Jurkat, Clone E6-1 (cell line): ENCODE results near the gene SH3BGRL2.
"Not testable (repeated sequence)": the region's sequence is repeated elsewhere in the genome, so short reads cannot be mapped to it uniquely, and the experiment has no call there.

ENCODE experiments used
- DNase-seq: peaks from one replicate; pipeline ENCODE4 v3.0.0-alpha.2; 2011; ENCODE audit warnings: low read depth, low spot score
- H3K4me3 ChIP-seq: 2 replicates; pipeline ENCODE4 v1.5.1; 2011; ENCODE audit warnings: mild to moderate bottlenecking, low read length, control low read depth, moderate library complexity

The SH3BGRL2 gene

DNA sequence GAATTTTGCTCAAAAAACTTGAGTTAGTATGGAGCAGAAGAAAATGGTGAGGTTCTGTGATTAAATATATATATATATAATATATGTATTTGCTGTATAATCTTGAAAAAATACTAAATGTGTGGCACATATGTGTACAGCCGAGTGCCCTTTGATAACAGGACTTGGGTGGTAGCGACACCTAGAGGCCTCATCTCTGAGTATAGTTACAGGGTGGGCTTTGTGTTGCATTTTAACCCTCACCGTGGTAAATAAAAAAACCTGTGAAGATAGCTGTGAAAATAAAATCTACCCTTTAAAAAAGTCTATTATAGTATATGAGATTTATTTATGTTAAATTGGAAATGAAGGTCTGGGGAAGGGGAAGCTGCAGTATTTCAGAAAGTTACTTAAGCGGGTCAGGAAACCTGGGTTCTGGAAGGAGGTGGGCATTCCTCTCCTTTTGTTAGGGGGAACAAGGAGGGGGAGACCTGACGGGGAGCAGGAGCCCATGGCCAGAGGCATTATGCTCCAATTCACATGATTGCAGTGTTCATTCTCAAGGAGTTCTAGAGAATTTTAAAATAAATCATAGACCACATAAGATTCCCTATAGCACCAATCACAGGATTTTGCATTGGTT, 82.7 kb downstream of the SH3BGRL2 start:
- peak; percentile 37 for DNase-seq

DNA sequence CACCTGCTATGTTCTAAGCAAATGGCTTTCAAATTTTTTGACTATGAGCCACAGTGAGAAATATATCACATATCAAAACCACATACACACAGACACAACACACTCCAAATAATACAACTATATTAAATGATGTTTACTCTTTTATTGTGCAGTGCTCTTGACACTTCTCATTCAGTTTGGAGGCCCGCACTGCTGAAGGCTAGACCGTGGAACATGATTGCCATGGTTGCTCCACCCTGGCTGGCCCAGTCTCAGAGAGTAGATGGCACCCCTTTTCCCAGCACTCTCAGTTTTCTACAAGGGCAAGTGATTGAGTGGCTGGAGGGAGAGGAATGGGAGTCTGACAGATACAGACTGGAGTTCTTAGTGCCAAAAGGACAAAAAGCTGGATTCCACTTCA, 86.9 kb downstream of the SH3BGRL2 start:
- no peak overlapping the region for H3K4me3 ChIP-seq
- DNase-seq, result no peak

More for the DNA sequence above, 82.7 kb downstream of the SH3BGRL2 start:
- H3K4me3 ChIP-seq, result no peak overlapping the region

GRCh38 chr6:79718509-79719247, 87.5 kb downstream of the SH3BGRL2 start:
- DNase-seq, result no peak
- no peak overlapping the region for H3K4me3 ChIP-seq

GRCh38 chr6:79719248-79719960, 88.3 kb downstream of the SH3BGRL2 start:
- H3K4me3 ChIP-seq, result no peak overlapping the region
- DNase-seq, result no peak

GRCh38 chr6:79724816-79725215, 93.7 kb downstream of the SH3BGRL2 start:
- no peak overlapping the region for H3K4me3 ChIP-seq
- no peak for DNase-seq

GRCh38 chr6:79731471-79731870, 100.3 kb downstream of the SH3BGRL2 start:
- H3K4me3 ChIP-seq, result no peak overlapping the region
- DNase-seq, result no peak

DNA sequence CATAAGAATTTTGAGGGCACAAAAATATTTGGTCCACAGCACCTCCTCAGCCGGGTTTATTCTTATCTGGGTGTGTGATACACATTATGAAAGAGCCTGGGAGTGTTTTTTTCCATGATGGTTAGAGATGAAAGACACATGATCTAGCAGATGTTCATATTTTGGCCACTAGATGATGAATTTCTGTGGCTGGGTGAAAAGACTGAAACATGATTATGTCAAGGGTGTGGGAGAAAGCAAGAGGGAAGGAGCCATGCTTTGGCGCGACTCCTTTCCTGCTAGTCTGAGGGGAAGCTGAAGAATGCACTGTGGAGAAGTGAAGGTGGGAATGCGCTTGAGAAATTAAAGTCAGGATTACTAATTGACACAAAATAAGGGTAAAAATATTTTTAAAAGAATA, 102.3 kb downstream of the SH3BGRL2 start:
- H3K4me3 ChIP-seq, result no peak overlapping the region
- peak; percentile 1 for DNase-seq

DNA sequence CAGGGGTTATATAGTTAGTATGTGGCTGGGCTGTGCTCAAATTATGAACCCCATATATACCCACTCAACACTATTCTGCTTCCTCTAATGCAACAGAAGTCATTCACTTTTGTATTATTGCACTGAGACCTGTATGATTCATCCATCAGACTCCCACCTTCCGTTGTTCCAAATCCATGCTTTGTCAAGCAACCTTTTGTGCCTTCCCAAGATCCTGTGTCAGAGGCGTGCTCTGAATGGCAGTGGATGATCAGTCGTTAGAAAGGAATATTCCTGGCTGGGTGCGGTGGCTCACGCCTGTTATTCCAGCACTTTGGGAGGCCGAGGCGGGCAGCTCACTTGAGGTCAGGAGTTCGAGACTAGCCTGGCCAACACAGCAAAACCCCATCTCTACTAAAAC, 103.2 kb downstream of the SH3BGRL2 start:
- no peak for DNase-seq
- no peak overlapping the region for H3K4me3 ChIP-seq

DNA sequence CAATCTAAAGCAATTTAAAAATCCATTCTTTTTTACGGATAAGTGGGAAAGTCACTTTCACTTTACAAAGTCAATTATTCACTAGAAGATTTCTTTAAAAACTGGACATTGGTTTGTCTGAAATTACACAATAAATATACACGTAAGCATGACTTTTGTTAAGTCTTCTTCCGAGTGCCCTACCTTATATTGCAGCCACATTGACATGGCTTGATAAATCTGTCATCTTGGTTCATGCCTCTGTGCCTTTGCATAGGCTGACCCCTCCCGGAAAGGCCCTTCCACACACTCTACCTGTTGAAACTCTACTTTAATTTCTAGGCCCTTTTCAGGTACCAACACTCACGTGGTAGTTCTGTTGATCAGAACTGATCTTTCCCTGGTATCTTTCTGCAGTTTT, 104.1 kb downstream of the SH3BGRL2 start:
- H3K4me3 ChIP-seq, result no peak overlapping the region
- no peak for DNase-seq

GRCh38 chr6:79737172-79737571, 106.0 kb downstream of the SH3BGRL2 start:
- no peak for DNase-seq
- no peak overlapping the region for H3K4me3 ChIP-seq

- no peak for DNase-seq
- no peak overlapping the region for H3K4me3 ChIP-seq
These were observed 110.9 kb downstream of the SH3BGRL2 start for GRCh38 chr6:79742030-79742429.

- H3K4me3 ChIP-seq, DNase-seq: not testable (repeated sequence)
These were observed 114.2 kb downstream of the SH3BGRL2 start for GRCh38 chr6:79745282-79745681.

DNA sequence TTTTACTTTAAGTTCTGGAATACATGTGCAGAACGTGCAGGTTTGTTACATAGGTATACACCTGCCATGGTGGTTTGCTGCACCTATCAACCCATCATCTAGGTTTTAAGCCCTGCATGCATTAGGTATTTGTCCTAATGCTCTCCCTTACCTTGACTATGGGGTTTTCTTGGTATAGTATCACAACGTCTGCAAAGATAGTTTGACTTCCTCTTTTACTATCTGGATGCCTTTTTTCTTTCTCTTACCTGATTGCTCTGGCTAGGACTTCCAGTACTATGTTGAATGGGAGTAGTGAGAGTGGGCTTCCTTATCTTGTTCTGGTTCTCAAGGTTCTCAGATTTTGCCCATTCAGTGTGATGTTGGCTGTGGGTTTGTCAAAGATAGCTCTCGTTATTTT, 115.2 kb downstream of the SH3BGRL2 start:
- H3K4me3 ChIP-seq, DNase-seq: not testable (repeated sequence)

GRCh38 chr6:79750806-79751205, 119.7 kb downstream of the SH3BGRL2 start:
- no peak for DNase-seq
- no peak overlapping the region for H3K4me3 ChIP-seq
